Vagina (tissue), 2 donors: ENCODE results near the gene PCDH8. TPM values are rescaled to one million over a fixed set of nuclear protein-coding genes. Genes with fewer than 3 reads are reported as not detected.

Source experiments
- DNase-seq, 2 donors: peaks; one replicate each; pipeline ENCODE4 v3.0.0-alpha.2; 2017; ENCODE audit errors: extremely low spot score in 2 of 2
- H3K27ac ChIP-seq: fragments of 200-600 bp; sonication (generic); one replicate; pipeline ENCODE4 v1.5.1; 2019
- H3K27me3 ChIP-seq: fragments of 200-600 bp; sonication (generic); one replicate; pipeline ENCODE4 v1.5.1; 2019
- H3K36me3 ChIP-seq, 2 donors: fragments of 200-600 bp; sonication (generic); one replicate each; pipeline ENCODE4 v1.5.1; 2017 to 2019
- H3K4me1 ChIP-seq: fragments of 200-600 bp; sonication (generic); one replicate; pipeline ENCODE4 v1.5.1; 2019
- H3K4me3 ChIP-seq, 2 donors: fragments of 200-600 bp; sonication (generic); 1 replicate in 1 of 2; 2 replicates in 1 of 2; pipeline ENCODE4 v1.5.1; 2016 to 2019
- H3K9me3 ChIP-seq: fragments of 200-600 bp; sonication (generic); one replicate; pipeline ENCODE4 v1.5.1; 2019
- CTCF ChIP-seq, 3 experiments: fragments of 450-650 bp in 2 of 3; fragments of 200-600 bp in 1 of 3; sonication (generic) in 1 of 3; IDR thresholded peaks; one replicate each; pipeline ENCODE4 v1.5.1; 2017 to 2019; ENCODE audit warnings: antibody characterized with exemption in 3 of 3, mild to moderate bottlenecking in 2 of 3, moderate library complexity in 2 of 3
- POLR2A ChIP-seq, 2 donors: fragments of 450-650 bp; IDR thresholded peaks; one replicate each; pipeline ENCODE4 v1.6.1; 2017; ENCODE audit warnings: antibody characterized with exemption in 2 of 2, mild to moderate bottlenecking in 2 of 2, moderate library complexity in 2 of 2
- POLR2AphosphoS5 ChIP-seq, 2 donors: sonication (generic); formaldehyde crosslinking; IDR thresholded peaks; one replicate each; pipeline ENCODE4 v1.9.0; 2017; ENCODE audit warnings: antibody characterized with exemption in 2 of 2, mild to moderate bottlenecking in 2 of 2, low read depth in 1 of 2; ENCODE audit not compliant: insufficient read depth in 1 of 2
- intact Hi-C: fragments of 100-400 bp; cut with DNase I; formaldehyde crosslinking; loops from one replicate; pipeline ENCODE4 v1.15.1; 2023
- total RNA-seq: library from RNA; depleted of rRNA; stranded (reverse); fragments of >200 nt; gene quantifications from one replicate; pipeline ENCODE4 v1.2.3, GENCODE V29; 2016

The PCDH8 gene
- total RNA-seq, 1 donor from 2014 or later, result 0.98 TPM

- DNase-seq, result no peak
- intact Hi-C loops, result no loop called here
- TF ChIP-seq POLR2AphosphoS5 (IDR thresholded peaks at IDR 0.05; ENCODE audit: insufficient read depth in 1 of 2, low read depth in 1 of 2), result no peak
- no peak overlapping the region for H3K4me3 ChIP-seq
- H3K27me3 ChIP-seq, result no peaks in the 10 kb centered on the region
- H3K36me3 ChIP-seq, result no peaks in the 10 kb centered on the region
- no peaks in the 10 kb centered on the region for H3K4me1 ChIP-seq
- no peaks in the 10 kb centered on the region for H3K9me3 ChIP-seq
- H3K27ac ChIP-seq, result no peak overlapping the region
Measured at GRCh38 chr13:52810011-52810410, 38.4 kb downstream of the PCDH8 start.

GRCh38 chr13:52809310-52809769 is 39.1 kb downstream of the PCDH8 start:
- TF ChIP-seq CTCF (IDR thresholded peaks at IDR 0.05), result no peak
- TF ChIP-seq POLR2AphosphoS5 (IDR thresholded peaks at IDR 0.05; ENCODE audit: insufficient read depth in 1 of 2, low read depth in 1 of 2), result no peak
- no peak for TF ChIP-seq POLR2A (IDR thresholded peaks at IDR 0.05)
- no peaks in the 10 kb centered on the region for H3K9me3 ChIP-seq
- DNase-seq, result peak in 1 of 2 donors; percentile 56
- intact Hi-C loops, result no loop called here
- H3K36me3 ChIP-seq, result no peaks in the 10 kb centered on the region
- no peaks in the 10 kb centered on the region for H3K27me3 ChIP-seq
- H3K4me1 ChIP-seq, result no peaks in the 10 kb centered on the region
- H3K4me3 ChIP-seq, result no peak overlapping the region
- H3K27ac ChIP-seq, result no peak overlapping the region

GRCh38 chr13:52808842-52809219 is 39.6 kb downstream of the PCDH8 start:
- TF ChIP-seq POLR2A (IDR thresholded peaks at IDR 0.05) (no peak), CTCF (IDR thresholded peaks at IDR 0.05) (no peak), POLR2AphosphoS5 (IDR thresholded peaks at IDR 0.05; ENCODE audit: insufficient read depth in 1 of 2, low read depth in 1 of 2) (no peak)
- H3K4me1 ChIP-seq, result no peaks in the 10 kb centered on the region
- no peaks in the 10 kb centered on the region for H3K36me3 ChIP-seq
- no peaks in the 10 kb centered on the region for H3K9me3 ChIP-seq
- no peak overlapping the region for H3K27ac ChIP-seq
- intact Hi-C loops, result no loop called here
- H3K27me3 ChIP-seq, result no peaks in the 10 kb centered on the region
- DNase-seq, result peak in 1 of 2 donors; percentile 6
- no peak overlapping the region for H3K4me3 ChIP-seq

- intact Hi-C loops, result no loop called here
Measured at GRCh38 chr13:52806029-52806428, 42.4 kb downstream of the PCDH8 start.

GRCh38 chr13:52804202-52804641 is 44.2 kb downstream of the PCDH8 start:
- no peak for DNase-seq
- no peak for TF ChIP-seq POLR2AphosphoS5 (IDR thresholded peaks at IDR 0.05; ENCODE audit: insufficient read depth in 1 of 2, low read depth in 1 of 2)
- no peaks in the 10 kb centered on the region for H3K36me3 ChIP-seq

More at GRCh38 chr13:52806029-52806428, 42.4 kb downstream of the PCDH8 start:
- no peak overlapping the region for H3K4me3 ChIP-seq
- TF ChIP-seq POLR2A (IDR thresholded peaks at IDR 0.05), result no peak
- TF ChIP-seq CTCF (IDR thresholded peaks at IDR 0.05), result no peak
- TF ChIP-seq POLR2AphosphoS5 (IDR thresholded peaks at IDR 0.05; ENCODE audit: insufficient read depth in 1 of 2, low read depth in 1 of 2), result no peak
- no peak for DNase-seq
- no peak overlapping the region for H3K27ac ChIP-seq
- H3K27me3 ChIP-seq, result no peaks in the 10 kb centered on the region
- H3K4me1 ChIP-seq, result no peaks in the 10 kb centered on the region
- H3K9me3 ChIP-seq, result no peaks in the 10 kb centered on the region
- H3K36me3 ChIP-seq, result no peaks in the 10 kb centered on the region

GRCh38 chr13:52800856-52801255 is 47.6 kb downstream of the PCDH8 start:
- intact Hi-C loops, result no loop called here
- no peak for DNase-seq
- Histone ChIP-seq H3K36me3 (no peaks in the 10 kb centered on the region), H3K27ac (no peak overlapping the region), H3K4me3 (no peak overlapping the region), H3K4me1 (no peaks in the 10 kb centered on the region), H3K27me3 (no peaks in the 10 kb centered on the region), H3K9me3 (no peaks in the 10 kb centered on the region)
- no peak for TF ChIP-seq CTCF (IDR thresholded peaks at IDR 0.05)
- TF ChIP-seq POLR2AphosphoS5 (IDR thresholded peaks at IDR 0.05; ENCODE audit: insufficient read depth in 1 of 2, low read depth in 1 of 2), result no peak
- TF ChIP-seq POLR2A (IDR thresholded peaks at IDR 0.05), result no peak

More at GRCh38 chr13:52804202-52804641, 44.2 kb downstream of the PCDH8 start:
- Histone ChIP-seq H3K27me3 (no peaks in the 10 kb centered on the region), H3K27ac (no peak overlapping the region), H3K9me3 (no peaks in the 10 kb centered on the region), H3K4me3 (no peak overlapping the region), H3K4me1 (no peaks in the 10 kb centered on the region)
- intact Hi-C loops, result no loop called here
